GM21526 (cell line): Measurements from ENCODE around the gene SDHA.

ENCODE experiments used
- ATAC-seq: cut with Tn5 transposase; IDR thresholded peaks from one replicate; pipeline ENCODE4 v1.9.1; 2021; ENCODE audit warnings: moderate library complexity; ENCODE audit not compliant: unreplicated experiment, low FRiP score

SDHA gene

DNA sequence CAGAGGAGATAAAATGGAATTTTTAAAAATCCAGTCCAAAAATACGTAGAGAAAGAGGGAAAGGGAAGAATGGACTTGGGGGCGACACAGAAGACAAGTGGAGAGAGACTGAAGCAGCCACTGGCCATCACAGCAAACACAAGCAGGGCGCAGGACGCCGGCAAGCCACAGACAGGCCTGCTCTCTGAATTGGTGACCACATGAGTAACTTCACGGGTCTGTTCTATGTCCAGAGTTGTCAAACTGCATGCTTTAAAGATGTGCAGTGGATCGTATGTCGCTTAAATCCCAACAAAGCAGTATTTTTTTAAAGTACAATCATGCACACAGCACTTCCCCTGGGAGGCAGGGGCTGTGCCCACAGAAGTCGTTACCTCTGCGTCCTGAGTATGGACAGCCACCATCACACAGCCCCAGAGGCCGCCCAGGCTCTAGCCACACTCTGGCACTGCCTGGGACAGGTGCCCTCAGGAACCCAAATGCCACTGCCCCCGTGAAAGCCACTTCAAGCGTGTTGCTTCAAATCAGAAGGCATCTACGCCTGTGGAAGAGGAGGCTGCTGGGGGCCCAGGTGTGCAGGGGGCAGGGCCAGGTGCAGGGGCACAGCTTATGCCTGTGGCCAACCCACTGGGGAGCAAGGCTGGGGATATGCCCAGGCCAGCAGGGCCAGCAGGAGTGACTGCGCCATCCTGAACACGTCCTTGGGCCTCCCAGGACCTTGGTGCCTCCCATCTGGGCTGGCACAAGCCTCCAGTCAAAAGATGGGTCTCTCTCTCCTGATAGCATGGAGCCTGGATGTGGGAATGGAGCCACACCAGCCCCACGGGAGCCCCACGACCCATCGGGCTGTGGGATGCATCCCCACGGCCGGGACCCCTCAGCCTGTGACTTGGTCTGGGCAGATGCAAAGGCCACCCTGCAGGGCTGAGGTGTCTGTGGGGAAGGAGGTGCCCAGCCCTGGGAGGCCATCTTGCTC is 32.7 kb upstream of the SDHA start:
- no peak for ATAC-seq

DNA sequence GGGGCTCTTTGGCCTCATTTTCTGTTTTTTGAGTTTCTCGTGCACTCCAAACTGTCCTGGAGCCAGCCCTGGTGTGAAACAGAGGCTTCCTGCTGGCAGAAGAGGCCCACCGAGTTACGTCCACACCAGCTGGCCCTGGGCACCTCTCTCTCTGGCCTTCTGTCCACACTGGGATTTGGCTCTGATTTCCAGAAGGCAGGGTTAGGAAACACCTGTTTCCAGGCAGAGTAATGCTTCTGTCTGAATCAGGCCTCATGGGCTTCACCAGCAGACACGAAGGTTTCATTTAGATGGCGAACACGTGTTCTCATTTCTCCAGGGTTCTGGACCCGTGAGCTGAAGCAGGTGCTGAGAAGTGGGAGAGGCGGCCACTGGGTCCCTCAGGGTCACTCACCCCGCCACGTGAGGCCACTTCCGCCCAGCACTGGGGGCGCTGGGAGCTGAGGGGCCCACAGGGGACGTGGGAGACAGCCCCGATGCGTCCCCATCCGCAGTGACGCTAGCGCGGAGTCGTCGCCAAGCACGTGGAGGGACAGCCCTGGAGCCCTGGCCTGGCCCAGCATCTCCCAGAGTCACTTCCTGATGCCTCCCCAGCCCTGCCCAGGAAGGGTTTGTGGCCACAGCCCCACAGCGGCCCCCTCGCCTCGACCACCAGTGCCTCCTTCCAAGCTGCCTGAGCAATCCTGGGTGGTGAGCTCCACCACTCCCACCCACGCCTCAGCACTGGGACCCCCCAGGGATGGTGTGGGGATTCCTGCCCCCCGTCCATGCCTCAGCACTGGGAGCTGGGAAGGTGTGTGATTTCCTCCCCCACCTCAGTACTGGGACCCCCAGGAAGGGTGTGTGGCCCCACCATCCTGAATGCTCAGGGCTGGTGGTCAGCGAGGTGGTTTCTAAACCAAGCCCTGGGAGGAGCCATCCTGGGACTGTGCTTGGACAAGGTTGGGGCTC is 31.8 kb upstream of the SDHA start:
- no peak for ATAC-seq

DNA sequence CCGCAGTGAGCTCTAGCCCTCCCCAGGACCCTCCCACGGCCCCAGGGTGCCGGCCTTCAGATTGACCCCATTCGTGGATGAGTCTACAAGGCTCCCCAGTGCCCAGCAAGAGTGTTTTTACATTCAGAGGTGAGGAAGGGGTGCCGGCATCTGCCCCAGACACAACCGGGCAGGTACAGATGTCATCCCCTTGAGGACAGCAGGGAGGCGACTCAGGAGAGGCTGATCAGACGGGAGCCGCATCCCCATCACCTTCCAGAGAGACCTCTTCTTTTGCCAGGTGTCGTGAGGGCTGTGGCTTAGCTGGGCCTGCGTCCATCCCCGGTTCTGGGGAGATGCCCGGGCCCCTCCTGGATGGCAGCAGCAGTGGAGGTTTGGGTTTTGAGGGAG is 31.1 kb upstream of the SDHA start:
- no peak for ATAC-seq

DNA sequence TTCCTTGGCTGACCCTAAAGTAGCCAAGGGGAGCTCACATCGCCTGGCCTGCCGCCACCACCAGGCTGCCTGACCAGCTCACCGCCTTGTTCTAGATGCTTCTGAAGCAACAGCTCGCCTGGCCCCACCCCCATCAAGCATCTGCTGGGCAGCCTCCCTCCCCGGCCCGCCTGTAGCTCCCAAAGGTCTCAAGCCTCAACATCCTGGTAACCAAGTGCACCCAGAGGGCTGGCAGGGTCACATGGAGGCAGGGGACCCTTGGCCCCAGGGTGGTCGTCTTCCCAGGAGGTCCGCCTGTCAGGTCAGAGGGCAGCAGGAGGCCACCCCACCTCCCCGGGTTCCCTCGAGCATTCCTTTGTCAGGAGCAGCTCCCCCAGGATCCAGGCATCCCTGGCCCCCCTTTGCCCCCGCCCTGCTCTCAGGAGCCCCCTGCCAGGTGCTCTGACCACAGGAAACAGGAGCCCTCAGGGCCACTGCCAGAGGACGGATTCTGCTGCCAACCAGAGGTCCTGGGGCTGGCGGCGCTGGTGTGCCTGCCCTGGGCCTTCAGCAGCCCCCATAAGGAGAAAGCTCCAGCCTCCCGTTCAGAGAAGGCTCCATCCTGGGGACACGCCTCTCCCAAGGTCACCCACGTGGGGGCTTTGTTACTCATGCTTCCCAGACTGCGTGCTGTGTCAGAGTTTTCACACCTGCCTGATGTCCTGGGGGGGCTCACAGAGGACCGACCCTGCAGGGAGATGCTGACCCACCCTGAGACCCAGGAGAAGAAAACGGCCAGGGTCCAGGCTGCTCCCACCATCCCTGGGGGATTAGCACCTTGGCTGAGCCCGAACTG is 30.3 kb upstream of the SDHA start:
- ATAC-seq = no peak

DNA sequence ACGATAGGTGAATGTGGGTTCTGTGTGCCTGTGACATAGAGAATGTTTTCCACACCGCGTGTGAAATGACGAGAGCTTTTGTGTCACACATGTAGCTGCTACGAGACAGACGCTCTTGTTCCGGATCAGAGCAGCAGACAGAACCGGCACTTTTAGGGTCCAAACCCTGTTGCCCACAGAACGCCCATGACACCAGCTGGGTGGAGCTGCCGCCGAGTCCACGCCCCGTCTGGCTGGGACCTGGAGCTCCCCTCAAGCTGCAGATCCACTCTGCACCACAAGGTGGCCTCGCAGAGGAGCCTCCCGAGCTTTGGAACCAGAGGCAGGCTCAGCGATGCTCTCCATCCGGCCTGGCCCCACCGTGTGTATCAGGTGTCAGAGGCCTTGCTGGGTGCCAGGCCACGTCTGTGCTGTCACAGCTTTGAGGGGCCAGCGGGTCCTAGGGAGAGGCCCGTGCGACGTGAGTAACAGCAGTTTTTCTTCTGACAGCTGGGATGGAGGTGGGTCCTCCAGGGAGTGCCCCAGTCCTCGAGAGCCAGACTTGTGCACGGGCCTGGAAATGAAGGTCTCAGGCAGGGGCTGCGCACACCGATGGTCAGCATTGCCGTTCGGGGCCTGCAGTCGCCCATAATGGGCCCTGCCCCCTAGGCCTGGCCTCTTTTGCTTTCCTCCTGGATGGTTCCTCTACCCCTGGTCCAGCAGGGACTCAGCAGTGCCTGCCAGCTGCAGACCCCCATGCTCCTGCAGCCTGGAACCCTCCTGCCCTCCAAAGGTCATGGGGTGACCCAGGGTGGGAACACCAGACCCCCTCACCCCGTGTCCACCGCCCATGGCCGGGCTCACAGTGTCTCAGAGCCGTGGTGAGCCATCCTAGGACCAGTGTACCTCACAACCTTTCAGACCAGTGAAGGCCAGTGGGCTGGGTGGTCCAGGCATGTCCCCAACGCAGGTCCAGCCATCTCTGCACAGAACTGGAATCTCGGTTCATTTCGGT is 29.3 kb upstream of the SDHA start:
- peak; percentile 81 for ATAC-seq

DNA sequence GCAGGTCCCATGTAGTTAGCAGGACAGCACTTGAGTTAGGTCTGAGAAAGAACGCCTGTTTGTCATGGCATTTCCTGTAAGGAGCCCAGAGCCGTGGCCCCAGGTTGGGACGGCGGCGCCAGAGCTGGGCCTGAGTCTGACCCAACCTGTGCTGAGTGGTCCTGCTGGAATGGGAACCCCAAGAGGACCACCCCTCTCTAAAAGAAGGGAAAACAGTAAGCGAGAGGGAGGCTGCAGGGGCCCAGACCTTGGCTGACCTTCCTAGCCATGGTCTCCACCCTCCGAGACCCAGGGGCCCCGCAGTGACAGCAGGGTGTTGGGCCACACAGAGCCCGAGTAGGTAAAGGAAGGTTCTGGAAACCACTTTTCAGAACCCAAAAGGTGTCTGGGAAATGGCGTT is 28.6 kb upstream of the SDHA start:
- no peak for ATAC-seq

DNA sequence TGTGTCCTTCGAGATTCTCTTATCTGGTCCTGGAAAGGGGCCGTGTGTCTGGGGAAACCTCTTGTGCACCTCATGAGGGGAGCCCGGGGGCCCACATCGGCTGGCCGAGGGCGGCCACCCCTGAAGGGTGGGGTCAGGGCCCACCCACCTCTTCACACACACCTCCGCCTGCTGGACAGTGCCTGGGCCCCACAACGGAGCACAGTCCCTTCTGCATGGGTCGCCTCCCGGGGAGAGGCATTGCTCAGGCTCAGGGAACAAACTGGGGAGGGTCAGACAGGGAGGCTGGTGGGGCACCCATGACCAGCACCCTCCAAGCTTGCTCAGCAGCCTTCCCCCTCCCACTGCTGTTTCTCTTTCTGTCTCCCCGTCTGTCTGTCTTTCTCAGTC is 28.1 kb upstream of the SDHA start:
- no peak for ATAC-seq

DNA sequence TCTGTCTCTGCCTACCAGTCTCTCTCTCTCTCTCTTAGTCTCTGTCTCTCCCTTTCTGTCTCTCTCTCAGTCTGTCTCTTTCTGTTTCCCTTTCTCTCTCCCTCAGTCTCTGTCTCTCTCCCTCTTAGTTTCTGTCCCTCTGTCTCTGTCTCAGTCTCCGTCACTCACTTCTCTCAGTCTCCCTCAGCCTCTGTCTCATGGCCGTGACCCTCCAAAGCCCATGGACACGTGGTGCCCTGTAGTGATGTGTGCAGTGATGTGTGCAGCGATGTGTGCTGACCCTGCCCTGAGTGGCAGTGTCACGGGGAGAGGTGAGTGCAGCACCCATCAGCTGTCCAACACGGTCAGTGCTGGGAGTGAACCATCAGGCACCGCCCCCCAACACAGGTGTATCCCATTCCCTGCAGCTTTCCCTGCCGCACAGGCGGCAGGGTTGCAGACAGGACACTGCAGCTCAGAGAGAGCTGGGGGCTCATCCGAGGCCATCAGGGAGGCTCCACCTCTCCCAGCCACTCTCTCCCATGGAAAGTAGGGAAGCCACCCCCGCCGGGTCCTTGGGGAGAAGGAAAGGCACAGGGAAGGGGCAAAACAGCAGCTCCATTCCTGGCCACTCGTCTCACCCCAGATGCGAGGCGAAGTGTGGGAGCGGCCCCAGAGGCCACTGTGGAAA is 27.6 kb upstream of the SDHA start:
- ATAC-seq = peak; percentile 32

DNA sequence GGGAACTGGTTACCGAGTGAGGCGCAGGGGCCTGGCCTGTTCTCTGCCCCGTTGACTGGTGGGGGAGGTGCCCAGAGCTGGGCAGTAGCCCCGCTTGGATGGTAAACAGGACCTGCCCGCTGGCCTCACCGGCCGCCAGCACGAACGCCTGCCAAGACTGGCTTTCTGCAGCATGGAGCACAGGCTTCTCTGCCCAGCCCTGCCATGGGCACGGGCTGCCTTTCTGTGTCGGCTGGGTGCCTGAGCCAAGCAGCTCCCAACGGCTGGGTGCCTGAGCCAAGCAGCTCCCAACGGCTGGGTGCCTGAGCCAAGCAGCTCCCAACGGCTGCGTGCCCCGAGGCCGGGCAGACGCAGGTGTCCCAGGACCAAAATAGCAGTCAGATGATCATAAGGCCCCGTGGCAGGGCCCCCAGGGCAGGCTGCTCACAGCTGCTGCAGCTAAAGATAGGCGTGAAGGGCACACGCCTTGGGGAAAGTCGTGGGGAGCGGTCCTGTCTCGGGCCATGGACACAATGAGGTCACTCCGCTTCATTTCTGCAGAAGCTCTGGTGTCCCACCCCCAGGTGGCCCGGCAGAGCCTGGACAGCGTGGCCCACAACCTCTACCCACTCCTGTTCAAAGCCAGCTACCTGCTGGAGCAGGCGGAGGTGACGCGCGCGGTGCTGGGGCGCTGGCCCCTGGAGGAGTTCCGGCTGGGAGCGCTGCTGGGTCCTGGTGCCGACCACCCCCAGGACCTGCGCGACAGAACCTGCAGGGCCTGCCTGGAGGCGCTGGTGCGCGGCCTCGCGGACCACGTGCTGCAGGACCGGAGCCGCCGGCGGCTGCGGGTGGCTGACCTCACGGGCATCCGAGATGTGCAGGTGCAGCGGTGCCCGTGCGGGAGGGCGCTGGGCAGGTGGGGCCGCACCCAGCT is 26.8 kb upstream of the SDHA start, which contains the start of gene LRRC14B:
Gene LRRC14B (plus strand): TSS at position 460 of the 913 bp plus-strand sequence. CDS start 44 bp downstream, at position 504.
- peak; percentile 35 for ATAC-seq

DNA sequence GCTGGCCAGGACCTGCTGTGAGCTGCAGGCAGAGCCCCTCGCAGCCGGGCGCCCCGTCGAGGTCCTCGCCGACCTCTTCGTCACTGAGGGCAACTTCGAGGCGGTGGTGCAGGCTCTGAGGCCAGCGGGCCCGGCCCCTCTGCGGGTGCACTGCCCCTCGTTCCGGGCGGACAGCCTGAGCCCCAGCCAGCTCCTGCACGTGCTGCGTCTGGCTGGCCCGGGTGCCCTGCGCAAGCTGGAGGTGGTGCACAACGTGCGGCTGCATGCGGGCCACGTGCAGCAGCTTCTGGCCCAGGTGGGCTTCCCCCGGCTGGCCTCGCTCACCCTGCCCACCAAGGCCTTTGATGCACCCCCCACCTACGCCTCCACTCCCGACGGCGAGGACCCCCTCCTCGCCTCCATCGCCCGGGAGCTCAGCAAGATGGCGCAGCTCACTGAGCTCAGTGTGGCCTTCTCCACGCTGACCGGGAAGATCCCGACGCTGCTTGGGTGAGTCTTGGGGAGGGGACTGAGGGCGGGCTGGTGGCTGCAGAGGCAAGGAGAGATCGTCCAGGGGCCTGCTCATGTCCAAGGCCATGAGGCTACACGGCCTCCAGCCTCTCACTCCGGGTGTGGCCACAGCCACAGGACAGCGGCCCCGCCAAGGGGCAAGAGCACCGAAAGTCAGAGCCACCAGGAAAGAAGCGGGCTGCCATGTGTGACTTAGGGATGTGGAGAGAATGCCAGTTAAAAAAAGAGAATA is 26.0 kb upstream of the SDHA start:
- no peak for ATAC-seq

DNA sequence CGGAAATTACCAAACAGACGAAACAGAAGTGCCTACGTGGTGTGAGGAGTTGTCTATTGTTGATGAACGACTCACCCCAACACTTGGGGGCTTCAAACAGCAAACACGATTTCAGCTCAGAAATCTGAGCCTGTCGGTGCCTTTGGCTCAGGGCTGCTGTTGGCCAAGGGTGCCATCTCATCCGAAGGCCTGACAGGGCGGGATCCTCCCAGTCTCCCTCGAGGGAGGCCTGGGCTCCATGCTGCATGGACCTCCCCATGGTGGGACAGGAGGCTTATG is 25.5 kb upstream of the SDHA start:
- no peak for ATAC-seq

DNA sequence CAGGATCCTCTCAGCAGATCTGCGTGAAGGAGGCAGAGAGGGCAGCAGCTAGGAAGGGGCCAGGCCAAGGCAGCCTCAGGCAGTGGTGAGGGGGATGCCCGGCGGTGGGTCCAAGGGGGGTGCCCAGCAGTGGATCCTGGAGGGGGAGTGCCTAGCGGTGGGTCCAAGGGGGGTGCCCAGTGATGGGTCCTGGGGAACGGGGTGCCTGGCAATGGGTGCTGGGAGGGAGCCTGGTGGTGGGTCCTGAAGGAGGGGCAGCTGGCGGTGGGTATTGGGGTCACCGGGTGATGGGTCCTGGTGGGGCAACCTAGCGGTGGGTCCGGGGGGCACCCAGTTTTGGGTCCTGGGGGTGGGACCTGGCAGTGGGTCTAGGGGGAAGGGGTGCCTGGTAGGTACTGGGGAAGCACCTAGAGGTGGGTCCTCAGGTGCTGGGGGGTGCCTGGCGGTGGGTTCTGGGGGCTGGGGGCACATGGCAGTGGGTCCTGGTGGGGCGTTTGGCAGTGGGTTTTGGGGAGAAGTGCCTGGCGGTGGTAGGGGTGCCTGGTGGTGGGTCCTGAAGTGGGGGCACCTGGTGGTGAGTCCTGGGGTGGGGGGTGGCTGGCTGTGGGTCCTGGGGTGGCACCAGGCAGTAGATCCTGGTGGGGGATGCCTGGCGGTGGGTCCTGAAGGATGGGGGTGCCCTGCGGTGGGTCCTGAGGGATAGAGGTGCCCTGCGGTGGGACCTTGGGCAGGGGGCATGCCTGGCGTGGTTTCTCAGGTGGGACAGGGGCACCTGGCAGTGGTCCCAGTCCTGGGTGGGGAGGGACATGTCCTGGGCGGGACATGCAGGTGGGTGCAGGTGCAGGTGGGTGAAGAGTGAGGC is 24.9 kb upstream of the SDHA start:
- ATAC-seq = no peak

DNA sequence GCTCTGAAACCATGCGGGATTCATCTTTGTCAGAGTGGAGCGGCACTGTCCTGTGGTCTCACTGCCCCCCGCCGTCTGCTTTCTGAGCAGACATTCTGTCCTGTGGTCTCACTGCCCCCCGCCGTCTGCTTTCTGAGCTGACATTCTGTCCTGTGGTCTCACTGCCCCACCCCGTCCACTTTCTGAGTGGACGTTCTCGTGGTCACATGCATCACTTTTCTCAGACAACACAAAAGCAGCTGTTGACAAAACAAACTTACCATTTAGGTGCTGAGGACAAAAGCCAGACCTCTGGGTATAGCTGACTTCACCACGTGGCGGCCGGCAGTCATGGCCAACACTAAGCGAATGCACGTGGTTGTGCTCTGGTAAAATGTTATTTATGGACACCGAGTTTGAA is 24.0 kb upstream of the SDHA start:
- no peak for ATAC-seq

DNA sequence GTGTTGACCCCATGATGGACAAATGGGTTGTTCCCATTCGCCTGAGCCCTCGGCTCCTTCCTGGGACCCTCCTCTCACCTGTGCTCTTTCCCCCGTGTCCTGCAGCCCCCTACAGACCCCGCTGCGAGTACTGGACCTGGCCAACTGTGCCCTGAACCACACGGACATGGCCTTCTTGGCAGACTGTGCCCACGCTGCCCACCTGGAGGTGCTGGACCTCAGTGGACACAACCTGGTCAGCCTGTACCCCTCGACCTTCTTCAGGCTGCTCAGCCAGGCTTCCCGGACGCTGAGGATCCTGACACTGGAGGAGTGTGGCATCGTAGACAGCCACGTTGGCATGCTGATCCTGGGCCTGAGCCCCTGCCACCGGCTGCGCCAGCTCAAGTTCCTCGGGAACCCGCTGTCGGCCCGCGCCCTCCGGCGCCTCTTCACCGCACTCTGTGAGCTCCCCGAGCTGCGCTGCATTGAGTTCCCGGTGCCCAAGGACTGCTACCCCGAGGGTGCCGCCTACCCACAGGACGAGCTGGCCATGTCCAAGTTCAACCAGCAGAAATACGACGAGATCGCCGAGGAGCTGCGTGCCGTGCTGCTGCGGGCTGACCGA is 23.4 kb upstream of the SDHA start:
- ATAC-seq = no peak

DNA sequence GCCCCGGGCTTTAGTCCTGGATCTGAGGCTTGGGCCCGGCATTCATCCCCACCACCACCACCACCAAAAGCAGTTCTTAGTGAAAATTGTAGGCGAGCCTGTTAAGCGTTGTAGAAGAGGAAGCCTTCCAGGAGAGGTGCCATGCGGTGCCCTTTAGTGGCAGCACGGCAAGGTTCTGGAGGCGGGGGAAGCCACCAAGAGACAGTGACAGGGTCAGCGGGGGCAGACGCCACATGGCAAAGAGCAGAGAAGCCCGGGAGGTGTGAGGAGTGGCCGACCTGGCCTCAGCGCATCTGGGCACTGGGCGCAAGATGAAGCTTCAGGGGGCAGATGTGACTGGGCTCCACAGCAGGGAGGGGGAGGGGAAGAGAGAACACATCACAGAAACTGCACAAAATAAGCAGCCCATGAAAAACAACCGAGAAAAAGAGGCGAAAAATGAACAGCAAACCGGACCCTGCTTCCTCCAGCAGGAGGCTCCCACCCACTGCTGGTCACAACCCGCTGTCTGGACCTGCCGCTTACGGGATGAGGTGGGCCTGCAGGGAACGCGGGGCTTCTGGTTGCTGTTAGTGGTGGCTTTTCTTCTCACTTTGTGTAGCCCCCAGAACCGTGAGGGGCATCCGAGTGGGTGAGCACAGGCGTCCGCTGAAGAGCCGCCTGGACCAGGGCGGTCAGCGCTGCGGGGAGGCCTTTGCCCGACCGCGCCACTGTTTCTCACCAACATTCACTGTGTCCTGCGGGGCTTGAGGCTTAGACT is 22.5 kb upstream of the SDHA start:
- no peak for ATAC-seq
